ENCODE data around the gene PDHB. TPM values are rescaled to one million over a fixed set of nuclear protein-coding genes. Genes with fewer than 3 reads are reported as not detected.
"Not testable (repeated sequence)": the region's sequence is repeated elsewhere in the genome, so short reads cannot be mapped to it uniquely, and the experiment has no call there.

The PDHB gene
- polyA plus RNA-seq, 3 donors, result 30.5 to 125 (median 112) TPM

- Mint-ChIP-seq H3K36me3 (peaks cover 2 to 3% of the 10 kb centered on the region in 2 donors), H3K4me1 (peaks cover 4% of the 10 kb centered on the region), H3K9me3 (peaks cover 14 to 43% (median 36%) of the 10 kb centered on the region in 7 donors), H3K4me3 (no peak overlapping the region), H3K27me3 (ENCODE audit: low read depth in 3 of 3) (peaks cover 1 to 6% (median 5%) of the 10 kb centered on the region in 3 donors), H3K27ac (no peak overlapping the region)
- H2AFZ ChIP-seq (ENCODE audit: insufficient read depth, low read depth, low read length, poor library complexity, severe bottlenecking), result no peak overlapping the region
- H3K79me2 ChIP-seq (ENCODE audit: insufficient read depth, low read length), result no peaks in the 10 kb centered on the region
- H3K27ac ChIP-seq (ENCODE audit: low read depth in 1 of 2, low read length in 2 of 2), result no peak overlapping the region
- intact Hi-C loops (cut with micrococcal nuclease), result no loop called here
- TF ChIP-seq, protein P1, sequence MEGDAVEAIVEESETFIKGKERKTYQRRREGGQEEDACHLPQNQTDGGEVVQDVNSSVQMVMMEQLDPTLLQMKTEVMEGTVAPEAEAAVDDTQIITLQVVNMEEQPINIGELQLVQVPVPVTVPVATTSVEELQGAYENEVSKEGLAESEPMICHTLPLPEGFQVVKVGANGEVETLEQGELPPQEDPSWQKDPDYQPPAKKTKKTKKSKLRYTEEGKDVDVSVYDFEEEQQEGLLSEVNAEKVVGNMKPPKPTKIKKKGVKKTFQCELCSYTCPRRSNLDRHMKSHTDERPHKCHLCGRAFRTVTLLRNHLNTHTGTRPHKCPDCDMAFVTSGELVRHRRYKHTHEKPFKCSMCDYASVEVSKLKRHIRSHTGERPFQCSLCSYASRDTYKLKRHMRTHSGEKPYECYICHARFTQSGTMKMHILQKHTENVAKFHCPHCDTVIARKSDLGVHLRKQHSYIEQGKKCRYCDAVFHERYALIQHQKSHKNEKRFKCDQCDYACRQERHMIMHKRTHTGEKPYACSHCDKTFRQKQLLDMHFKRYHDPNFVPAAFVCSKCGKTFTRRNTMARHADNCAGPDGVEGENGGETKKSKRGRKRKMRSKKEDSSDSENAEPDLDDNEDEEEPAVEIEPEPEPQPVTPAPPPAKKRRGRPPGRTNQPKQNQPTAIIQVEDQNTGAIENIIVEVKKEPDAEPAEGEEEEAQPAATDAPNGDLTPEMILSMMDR (IDR thresholded peaks at IDR 0.05), result no peak
- no peak for DNase-seq
- peaks cover 0 to 5% of the 10 kb centered on the region in 2 donors for H3K4me1 ChIP-seq (ENCODE audit: control insufficient read depth in 1 of 2, insufficient read depth in 2 of 2, low read length in 2 of 2)
- no peak overlapping the region for H3K9ac ChIP-seq (ENCODE audit: insufficient read depth, low read length, poor library complexity, severe bottlenecking)
- peaks cover 27 to 29% of the 10 kb centered on the region in 2 donors for H3K9me3 ChIP-seq (replicated peaks in 1 of 2; ENCODE audit: control insufficient read depth in 1 of 2, insufficient read depth in 1 of 2, low read length in 2 of 2)
- H3K4me2 ChIP-seq (replicated peaks; ENCODE audit: extremely low read depth, low read length, poor library complexity, severe bottlenecking), result no peak overlapping the region
- H3K4me3 ChIP-seq (replicated peaks in 1 of 3; ENCODE audit: low read depth in 2 of 3, low read length in 3 of 3), result no peak overlapping the region
- no peaks in the 10 kb centered on the region for H3K27me3 ChIP-seq (ENCODE audit: control insufficient read depth in 2 of 2, insufficient read depth in 2 of 2, low read length in 2 of 2)
- WGBS (ENCODE audit: insufficient coverage), result 100% methylated on average over 1 of the region's 1 CpG
- no peaks in the 10 kb centered on the region for H4K20me1 ChIP-seq (ENCODE audit: insufficient read depth, low read length)
- H3K36me3 ChIP-seq (replicated peaks in 1 of 2; ENCODE audit: control insufficient read depth in 1 of 2, insufficient read depth in 2 of 2, low read length in 2 of 2), result no peaks in the 10 kb centered on the region
Observed at GRCh38 chr3:58452176-58452575, 18.5 kb upstream of the PDHB start.

- TF ChIP-seq, protein P1 (IDR thresholded peaks at IDR 0.05), result no peak
Observed at GRCh38 chr3:58441514-58442450, 8.2 kb upstream of the PDHB start.

DNA sequence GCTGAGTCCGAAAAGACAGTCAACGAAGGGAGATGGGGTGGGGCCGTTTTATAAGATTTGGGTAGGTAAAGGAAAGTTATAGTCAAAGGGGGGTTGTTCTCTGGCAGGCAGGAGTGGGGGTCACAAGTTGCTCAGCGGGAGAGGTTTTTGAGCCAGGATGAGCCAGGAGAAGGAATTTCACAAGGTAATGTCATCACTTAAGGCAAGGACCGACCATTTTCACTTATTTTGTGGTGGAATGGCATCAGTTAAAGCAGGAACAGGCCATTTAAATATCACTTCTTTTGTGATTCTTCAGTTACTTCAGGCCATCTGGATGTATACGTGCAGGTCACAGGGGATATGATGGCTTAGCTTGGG, 7.3 kb upstream of the PDHB start:
- H3K27me3 Mint-ChIP-seq (ENCODE audit: low read depth in 3 of 3), result not testable (repeated sequence)
- 95% methylated on average over 5 of the region's 6 CpGs for WGBS (ENCODE audit: insufficient coverage)

More at GRCh38 chr3:58441514-58442450, 8.2 kb upstream of the PDHB start:
- Histone ChIP-seq H3K9me3 (replicated peaks in 1 of 2; ENCODE audit: control insufficient read depth in 1 of 2, insufficient read depth in 1 of 2, low read length in 2 of 2) (no peaks in the 10 kb centered on the region), H3K9ac (ENCODE audit: insufficient read depth, low read length, poor library complexity, severe bottlenecking) (no peak overlapping the region), H3K27me3 (ENCODE audit: control insufficient read depth in 2 of 2, insufficient read depth in 2 of 2, low read length in 2 of 2) (no peaks in the 10 kb centered on the region), H3K4me1 (ENCODE audit: control insufficient read depth in 1 of 2, insufficient read depth in 2 of 2, low read length in 2 of 2) (no peaks in the 10 kb centered on the region), H3K27ac (ENCODE audit: low read depth in 1 of 2, low read length in 2 of 2) (no peak overlapping the region), H3K36me3 (replicated peaks in 1 of 2; ENCODE audit: control insufficient read depth in 1 of 2, insufficient read depth in 2 of 2, low read length in 2 of 2) (no peaks in the 10 kb centered on the region), H3K4me2 (replicated peaks; ENCODE audit: extremely low read depth, low read length, poor library complexity, severe bottlenecking) (no peak overlapping the region), H3K4me3 (replicated peaks in 1 of 3; ENCODE audit: low read depth in 2 of 3, low read length in 3 of 3) (no peak overlapping the region), H3K79me2 (ENCODE audit: insufficient read depth, low read length) (no peaks in the 10 kb centered on the region), H4K20me1 (ENCODE audit: insufficient read depth, low read length) (no peaks in the 10 kb centered on the region), H2AFZ (ENCODE audit: insufficient read depth, low read depth, low read length, poor library complexity, severe bottlenecking) (no peak overlapping the region)
- no peak overlapping the region for H3K27ac Mint-ChIP-seq
- no peaks in the 10 kb centered on the region for H3K4me1 Mint-ChIP-seq
- DNase-seq, result no peak
- peaks cover 0 to 4% (median 0%) of the 10 kb centered on the region in 7 donors for H3K9me3 Mint-ChIP-seq
- WGBS (ENCODE audit: insufficient coverage), result 75% methylated on average over 1 of the region's 4 CpGs
- H3K27me3 Mint-ChIP-seq (ENCODE audit: low read depth in 3 of 3), result peaks cover 4% of the 10 kb centered on the region in 3 donors
- H3K36me3 Mint-ChIP-seq, result no peaks in the 10 kb centered on the region
- no peak overlapping the region for H3K4me3 Mint-ChIP-seq
- intact Hi-C loops (cut with micrococcal nuclease), result no loop called here

More for the DNA sequence above, 7.3 kb upstream of the PDHB start:
- H3K4me3 ChIP-seq (replicated peaks in 1 of 3; ENCODE audit: low read depth in 2 of 3, low read length in 3 of 3); H3K27me3 ChIP-seq (ENCODE audit: control insufficient read depth in 2 of 2, insufficient read depth in 2 of 2, low read length in 2 of 2); H3K4me2 ChIP-seq (replicated peaks; ENCODE audit: extremely low read depth, low read length, poor library complexity, severe bottlenecking); H3K4me1 Mint-ChIP-seq; H3K27ac ChIP-seq (ENCODE audit: low read depth in 1 of 2, low read length in 2 of 2); H3K4me3 Mint-ChIP-seq; H3K9ac ChIP-seq (ENCODE audit: insufficient read depth, low read length, poor library complexity, severe bottlenecking); H3K79me2 ChIP-seq (ENCODE audit: insufficient read depth, low read length); H3K4me1 ChIP-seq (ENCODE audit: control insufficient read depth in 1 of 2, insufficient read depth in 2 of 2, low read length in 2 of 2); DNase-seq; H2AFZ ChIP-seq (ENCODE audit: insufficient read depth, low read depth, low read length, poor library complexity, severe bottlenecking); H4K20me1 ChIP-seq (ENCODE audit: insufficient read depth, low read length); intact Hi-C loops (cut with micrococcal nuclease); H3K9me3 Mint-ChIP-seq; H3K36me3 ChIP-seq (replicated peaks in 1 of 2; ENCODE audit: control insufficient read depth in 1 of 2, insufficient read depth in 2 of 2, low read length in 2 of 2); H3K9me3 ChIP-seq (replicated peaks in 1 of 2; ENCODE audit: control insufficient read depth in 1 of 2, insufficient read depth in 1 of 2, low read length in 2 of 2); H3K36me3 Mint-ChIP-seq: not testable (repeated sequence)
- peak overlapping the region in 1 of 7 donors; percentile 15 for H3K27ac Mint-ChIP-seq
